Fibroblast of mammary gland (primary cell): ENCODE results near the gene PEX3.
"Not testable (repeated sequence)": the region's sequence is repeated elsewhere in the genome, so short reads cannot be mapped to it uniquely, and the experiment has no call there.

Experiments used
- DNase-seq: peaks from one replicate; pipeline ENCODE4 v3.0.0-alpha.2; 2010; ENCODE audit warnings: low read depth
- H3K4me3 ChIP-seq: 2 replicates; pipeline ENCODE4 v1.5.1; 2011; ENCODE audit warnings: low read depth, mild to moderate bottlenecking, low read length, moderate library complexity; ENCODE audit not compliant: control insufficient read depth
- CTCF ChIP-seq: conservative IDR thresholded peaks from 2 replicates; pipeline ENCODE4 v1.5.1; 2011; ENCODE audit warnings: low read depth, low read length, inconsistent platforms; ENCODE audit not compliant: control insufficient read depth, insufficient read depth

Gene PEX3

GRCh38 chr6:143468026-143468425 is 17.4 kb downstream of the PEX3 start:
- DNase-seq = no peak
- no peak overlapping the region for H3K4me3 ChIP-seq
- TF ChIP-seq CTCF = no peak

GRCh38 chr6:143468823-143469222 is 18.2 kb downstream of the PEX3 start:
- DNase-seq, H3K4me3 ChIP-seq: not testable (repeated sequence)

GRCh38 chr6:143471822-143472221 is 21.2 kb downstream of the PEX3 start:
- no peak overlapping the region for H3K4me3 ChIP-seq
- no peak for DNase-seq
- no peak for TF ChIP-seq CTCF

GRCh38 chr6:143476545-143476944 is 25.9 kb downstream of the PEX3 start:
- no peak for TF ChIP-seq CTCF

GRCh38 chr6:143478479-143479062 is 28.0 kb downstream of the PEX3 start:
- no peak overlapping the region for H3K4me3 ChIP-seq
- DNase-seq = no peak
- no peak for TF ChIP-seq CTCF

More at GRCh38 chr6:143476545-143476944, 25.9 kb downstream of the PEX3 start:
- DNase-seq = no peak
- no peak overlapping the region for H3K4me3 ChIP-seq

GRCh38 chr6:143482593-143482992 is 32.0 kb downstream of the PEX3 start:
- TF ChIP-seq CTCF = no peak
- H3K4me3 ChIP-seq = no peak overlapping the region
- DNase-seq = peak; percentile 49

GRCh38 chr6:143485967-143486366 is 35.4 kb downstream of the PEX3 start:
- no peak overlapping the region for H3K4me3 ChIP-seq
- no peak for TF ChIP-seq CTCF
- no peak for DNase-seq
